IMR-90 (cell line): Measurements from ENCODE around the gene TNIP1. TPM values are rescaled to one million over a fixed set of nuclear protein-coding genes. Genes with fewer than 3 reads are reported as not detected.

Experiments used
- ATAC-seq: fragments of 200-7000 bp; cut with Tn5 transposase; 2 replicates; pipeline ENCODE4 v1.9.1; 2020; ENCODE audit warnings: low read depth, mild to moderate bottlenecking, moderate library complexity
- BruUV-seq: library from RNA; stranded (reverse); fragments of 400-500 nt; replicated peaks from 2 replicates; lab custom pipeline; 2021; lab: Mats Ljungman, UMichigan
- CTCF ChIA-PET: fragments of 300-600 bp; formaldehyde crosslinking; extraction: SDS; loops from one replicate; lab custom pipeline; 2021; ENCODE audit warnings: antibody characterized with exemption; lab: Yijun Ruan, JAX
- POLR2A ChIA-PET: fragments of 300-600 bp; sonication (Branson Sonifier 250); formaldehyde crosslinking; loops from one replicate; lab custom pipeline; 2022; ENCODE audit warnings: antibody characterized with exemption; ENCODE audit not compliant: unreplicated experiment; lab: Charles Lee
- DNase-seq: peaks from one replicate; pipeline ENCODE4 v3.0.0; 2013
- H2AFZ ChIP-seq: replicated peaks from 2 replicates; pipeline ENCODE3; 2013; ENCODE audit warnings: low read length, mild to moderate bottlenecking; ENCODE audit not compliant: poor library complexity
- H2AK5ac ChIP-seq: 2 replicates; pipeline ENCODE4 v1.6.1; 2013; ENCODE audit warnings: low read depth, low read length, inconsistent platforms
- H2AK9ac ChIP-seq: replicated peaks from 2 replicates; pipeline ENCODE3; 2013; ENCODE audit warnings: mild to moderate bottlenecking, low read depth, low read length, moderate library complexity; ENCODE audit not compliant: poor library complexity
- H2BK120ac ChIP-seq: 2 replicates; pipeline ENCODE4 v1.6.1; 2013; ENCODE audit warnings: low read depth, low read length, inconsistent platforms
- H2BK15ac ChIP-seq: 3 replicates; pipeline ENCODE4 v1.6.1; 2013; ENCODE audit warnings: low read depth, low read length, inconsistent platforms
- H2BK20ac ChIP-seq: 2 replicates; pipeline ENCODE4 v1.6.1; 2013; ENCODE audit warnings: low read depth, mild to moderate bottlenecking, inconsistent platforms, low read length, moderate library complexity
- H2BK5ac ChIP-seq: 2 replicates; pipeline ENCODE4 v1.6.1; 2013; ENCODE audit warnings: mild to moderate bottlenecking, low read depth, low read length, inconsistent platforms; ENCODE audit not compliant: poor library complexity, severe bottlenecking
- H3K14ac ChIP-seq: replicated peaks from 2 replicates; pipeline ENCODE4 v1.6.1; 2013; ENCODE audit warnings: low read depth, low read length, inconsistent platforms
- H3K18ac ChIP-seq: 2 replicates; pipeline ENCODE4 v1.6.1; 2013; ENCODE audit warnings: low read depth, low read length, control low read depth
- H3K23ac ChIP-seq: 2 replicates; pipeline ENCODE4 v1.6.1; 2013; ENCODE audit warnings: low read depth, low read length, inconsistent platforms
- H3K27ac ChIP-seq: 2 replicates; pipeline ENCODE4 v1.5.1; 2013; ENCODE audit warnings: mild to moderate bottlenecking, control low read depth, low read length; ENCODE audit not compliant: insufficient read depth
- H3K27me3 ChIP-seq: 2 replicates; pipeline ENCODE4 v1.6.1; 2013; ENCODE audit warnings: low read length; ENCODE audit not compliant: control insufficient read depth, insufficient read depth
- H3K36me3 ChIP-seq: 2 replicates; pipeline ENCODE4 v1.6.1; 2013; ENCODE audit warnings: low read length, mixed read lengths; ENCODE audit not compliant: control insufficient read depth, insufficient read depth
- H3K4ac ChIP-seq: 2 replicates; pipeline ENCODE4 v1.6.1; 2013; ENCODE audit warnings: low read depth, low read length, inconsistent platforms
- H3K4me1 ChIP-seq: 2 replicates; pipeline ENCODE4 v1.6.1; 2013; ENCODE audit warnings: low read length, mixed read lengths; ENCODE audit not compliant: control insufficient read depth, insufficient read depth
- H3K4me2 ChIP-seq: 2 replicates; pipeline ENCODE4 v1.6.1; 2013; ENCODE audit warnings: low read depth, mild to moderate bottlenecking, control low read depth, low read length, moderate library complexity
- H3K4me3 ChIP-seq: 2 replicates; pipeline ENCODE4 v1.5.1; 2013; ENCODE audit warnings: low read depth, mild to moderate bottlenecking, control low read depth, low read length, moderate library complexity; ENCODE audit not compliant: insufficient read depth
- H3K56ac ChIP-seq: 2 replicates; pipeline ENCODE4 v1.6.1; 2013; ENCODE audit warnings: low read length, inconsistent platforms; ENCODE audit not compliant: insufficient read depth; ENCODE audit errors: extremely low read depth
- H3K79me1 ChIP-seq, 2 experiments: 2 replicates each; pipeline ENCODE4 v1.6.1; 2013; ENCODE audit warnings: low read length in 2 of 2, inconsistent platforms in 1 of 2, low read depth in 1 of 2
- H3K9ac ChIP-seq: 2 replicates; pipeline ENCODE4 v1.6.1; 2013; ENCODE audit warnings: low read depth, low read length, control low read depth
- H3K9me1 ChIP-seq: 2 replicates; pipeline ENCODE4 v1.6.1; 2013; ENCODE audit warnings: low read length, inconsistent platforms; ENCODE audit not compliant: insufficient read depth
- H3K9me3 ChIP-seq: 2 replicates; pipeline ENCODE4 v1.6.1; 2013; ENCODE audit warnings: low read length; ENCODE audit not compliant: control insufficient read depth, insufficient read depth
- H4K20me1 ChIP-seq: 2 replicates; pipeline ENCODE4 v1.6.1; 2013; ENCODE audit warnings: low read length, inconsistent platforms; ENCODE audit not compliant: insufficient read depth
- H4K5ac ChIP-seq: 2 replicates; pipeline ENCODE4 v1.6.1; 2013; ENCODE audit warnings: mild to moderate bottlenecking, low read depth, low read length, control low read depth
- H4K8ac ChIP-seq, 2 experiments: 2 replicates each; pipeline ENCODE4 v1.6.1; 2013; ENCODE audit warnings: low read depth in 2 of 2, low read length in 2 of 2, control low read depth in 1 of 2, inconsistent platforms in 1 of 2
- H4K91ac ChIP-seq: 2 replicates; pipeline ENCODE4 v1.6.1; 2013; ENCODE audit warnings: low read depth, low read length, inconsistent platforms; ENCODE audit not compliant: insufficient read depth
- BHLHE40 ChIP-seq: fragments of 150-350 bp; IDR thresholded peaks from 2 replicates; pipeline ENCODE4 v1.6.1; 2016; ENCODE audit warnings: mild to moderate bottlenecking, low read depth, low read length
- CEBPB ChIP-seq: IDR thresholded peaks from 2 replicates; pipeline ENCODE4 v1.6.1; 2012; ENCODE audit warnings: low read depth, low read length, improper control_type of control experiment
- CHD1 ChIP-seq: IDR thresholded peaks from 2 replicates; pipeline ENCODE4 v1.6.1; 2012; ENCODE audit warnings: low read depth, low read length, improper control_type of control experiment
- ELK1 ChIP-seq: fragments of 150-350 bp; IDR thresholded peaks from 2 replicates; pipeline ENCODE4 v1.6.1; 2016; ENCODE audit warnings: low read depth, mild to moderate bottlenecking, low read length, moderate library complexity, borderline replicate concordance
- FOS ChIP-seq: fragments of 150-350 bp; IDR thresholded peaks from 2 replicates; pipeline ENCODE4 v1.6.1; 2016; ENCODE audit warnings: low read depth, low read length
- SMC3 ChIP-seq: fragments of 150-350 bp; IDR thresholded peaks from 2 replicates; pipeline ENCODE4 v1.6.1; 2016; ENCODE audit warnings: low read depth, mild to moderate bottlenecking, antibody characterized with exemption, low read length, moderate library complexity
- USF2 ChIP-seq: fragments of 150-350 bp; IDR thresholded peaks from 2 replicates; pipeline ENCODE4 v1.6.1; 2017; ENCODE audit warnings: mild to moderate bottlenecking, antibody characterized with exemption, low read length, low read depth
- WGBS, 2 experiments: methylation state at CpG; one replicate each; pipeline versions ENCODE4 v1.1.5 to v1.1.7; 2013; ENCODE audit warnings: missing lambda C conversion rate in 2 of 2; ENCODE audit not compliant: insufficient read length in 1 of 2; ENCODE audit errors: extremely low coverage in 2 of 2; 5-methylcytosine and 5-hydroxymethylcytosine counted together
- dilution Hi-C: fragments of 300-500 bp; cut with HindIII; formaldehyde crosslinking; loops from one replicate; pipeline ENCODE4 v1.14.3; 2018; ENCODE audit warnings: low sequenced_read_pairs; ENCODE audit not compliant: unreplicated experiment
- in situ Hi-C: fragments of 300-500 bp; cut with MboI; formaldehyde crosslinking; loops from 3 replicates; pipeline ENCODE4 v1.14.3; 2019; ENCODE audit warnings: low sequenced_read_pairs, inconsistent platforms, mixed read lengths
- intact Hi-C: fragments of 100-400 bp; cut with micrococcal nuclease; formaldehyde crosslinking; loops from 2 replicates; pipeline ENCODE4 v1.10.0; 2022
- polyA plus RNA-seq, 3 experiments: library from polyadenylated mRNA; depleted of rRNA; stranded (reverse); fragments of >200 nt; gene quantifications; 2 replicates each; pipeline ENCODE4 v1.2.3, GENCODE V29; 2012; ENCODE audit warnings: low replicate concordance in 1 of 3
- total RNA-seq: library from RNA; depleted of rRNA; stranded (reverse); fragments of >200 nt; gene quantifications from 2 replicates; pipeline ENCODE4 v1.2.3, GENCODE V29; 2012
- TF ChIP-seq, protein P1 (sequence below): conservative IDR thresholded peaks from 2 replicates; pipeline ENCODE4 v1.5.1; 2012; ENCODE audit warnings: mild to moderate bottlenecking, low read depth, low read length, improper control_type of control experiment

Gene TNIP1
- total and polyA plus RNA-seq, 2 of the 4 experiments (the other 2 are of a cell fraction) = 63.8 to 92.8 TPM

DNA sequence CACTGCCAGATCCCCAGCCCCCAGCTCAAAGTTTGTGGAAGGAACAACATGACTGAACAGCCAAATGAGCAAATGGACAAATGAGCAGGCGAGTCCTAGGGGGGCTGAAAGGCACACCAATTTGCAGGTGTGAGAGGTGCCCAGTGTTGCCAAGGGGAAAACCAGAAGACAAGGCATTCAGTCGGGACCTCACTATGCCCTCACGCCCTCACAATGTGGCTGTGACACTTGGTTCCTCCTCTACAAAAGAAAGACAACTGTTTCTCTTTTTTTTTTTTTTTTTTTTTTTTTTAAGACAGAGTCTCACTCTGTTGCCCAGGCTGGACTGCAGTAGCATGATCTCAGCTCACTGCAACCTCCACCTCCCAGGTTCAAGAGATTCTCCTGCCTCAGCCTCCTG lies 28.0 kb downstream of the TNIP1 start:
- BruUV-seq = no TSS peak
- dilution Hi-C loops (no loop called here), intact Hi-C loops (no loop called here), in situ Hi-C loops (loop anchor here (5.0 kb wide), 1 partner anchor 64 kb away; no protein-coding TSS in a partner anchor)
- no peak for DNase-seq
- H3K27me3 ChIP-seq = no peaks in the 10 kb centered on the region
- H3K9me1 ChIP-seq = peaks cover 3% of the 10 kb centered on the region
- H2AK5ac ChIP-seq = no peak overlapping the region
- no peak overlapping the region for H3K14ac ChIP-seq
- H3K27ac ChIP-seq = no peak overlapping the region
- peaks cover 10% of the 10 kb centered on the region for H4K20me1 ChIP-seq
- H3K18ac ChIP-seq = no peak overlapping the region
- no peak for ATAC-seq
- no peak overlapping the region for H2BK20ac ChIP-seq
- no peak overlapping the region for H3K56ac ChIP-seq
- no peak overlapping the region for H2BK15ac ChIP-seq
- WGBS, 2 experiments = no CpG with 5 or more reads among the region's 3 CpGs
- H2AFZ ChIP-seq = no peak overlapping the region
- H3K4ac ChIP-seq = no peak overlapping the region
- CTCF ChIA-PET = interaction anchor here (0.6 to 4.0 kb wide), 5 partner anchors 8 to 112 kb away, joined by 3 to 61 read pairs (median 4); no protein-coding TSS in a partner anchor
- TF ChIP-seq CEBPB (no peak), FOS (no peak), USF2 (no peak), BHLHE40 (no peak), ELK1 (no peak), SMC3 (no peak), CHD1 (no peak)
- TF ChIP-seq, protein P1, sequence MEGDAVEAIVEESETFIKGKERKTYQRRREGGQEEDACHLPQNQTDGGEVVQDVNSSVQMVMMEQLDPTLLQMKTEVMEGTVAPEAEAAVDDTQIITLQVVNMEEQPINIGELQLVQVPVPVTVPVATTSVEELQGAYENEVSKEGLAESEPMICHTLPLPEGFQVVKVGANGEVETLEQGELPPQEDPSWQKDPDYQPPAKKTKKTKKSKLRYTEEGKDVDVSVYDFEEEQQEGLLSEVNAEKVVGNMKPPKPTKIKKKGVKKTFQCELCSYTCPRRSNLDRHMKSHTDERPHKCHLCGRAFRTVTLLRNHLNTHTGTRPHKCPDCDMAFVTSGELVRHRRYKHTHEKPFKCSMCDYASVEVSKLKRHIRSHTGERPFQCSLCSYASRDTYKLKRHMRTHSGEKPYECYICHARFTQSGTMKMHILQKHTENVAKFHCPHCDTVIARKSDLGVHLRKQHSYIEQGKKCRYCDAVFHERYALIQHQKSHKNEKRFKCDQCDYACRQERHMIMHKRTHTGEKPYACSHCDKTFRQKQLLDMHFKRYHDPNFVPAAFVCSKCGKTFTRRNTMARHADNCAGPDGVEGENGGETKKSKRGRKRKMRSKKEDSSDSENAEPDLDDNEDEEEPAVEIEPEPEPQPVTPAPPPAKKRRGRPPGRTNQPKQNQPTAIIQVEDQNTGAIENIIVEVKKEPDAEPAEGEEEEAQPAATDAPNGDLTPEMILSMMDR = no peak
- no peak overlapping the region for H2AK9ac ChIP-seq
- H4K91ac ChIP-seq = no peak overlapping the region
- H3K9ac ChIP-seq = no peak overlapping the region
- POLR2A ChIA-PET = no interaction called here
- H3K9me3 ChIP-seq = no peaks in the 10 kb centered on the region
- H2BK5ac ChIP-seq = no peak overlapping the region
- no peak overlapping the region for H3K4me2 ChIP-seq
- no peak overlapping the region for H2BK120ac ChIP-seq
- H3K23ac ChIP-seq = no peak overlapping the region
- H3K79me1 ChIP-seq = peaks cover 5 to 47% of the 10 kb centered on the region in 2 experiments; a peak in 3 of 4 replicates
- no peak overlapping the region for H4K8ac ChIP-seq
- peaks cover 6% of the 10 kb centered on the region; the same call in 1 of the 2 replicates for H3K4me1 ChIP-seq
- no peak overlapping the region for H4K5ac ChIP-seq
- H3K36me3 ChIP-seq = peaks cover 48% of the 10 kb centered on the region
- no peak overlapping the region for H3K4me3 ChIP-seq
